DMS114 treated with DMSO at 0.1 percent for 48 hours (cell line): ENCODE data around the gene CEND1.

Experiments
- DNase-seq: peaks from one replicate; lab custom pipeline; 2025; ENCODE audit not compliant: unreplicated experiment; lab: John Stamatoyannopoulos, UW

Gene CEND1

DNA sequence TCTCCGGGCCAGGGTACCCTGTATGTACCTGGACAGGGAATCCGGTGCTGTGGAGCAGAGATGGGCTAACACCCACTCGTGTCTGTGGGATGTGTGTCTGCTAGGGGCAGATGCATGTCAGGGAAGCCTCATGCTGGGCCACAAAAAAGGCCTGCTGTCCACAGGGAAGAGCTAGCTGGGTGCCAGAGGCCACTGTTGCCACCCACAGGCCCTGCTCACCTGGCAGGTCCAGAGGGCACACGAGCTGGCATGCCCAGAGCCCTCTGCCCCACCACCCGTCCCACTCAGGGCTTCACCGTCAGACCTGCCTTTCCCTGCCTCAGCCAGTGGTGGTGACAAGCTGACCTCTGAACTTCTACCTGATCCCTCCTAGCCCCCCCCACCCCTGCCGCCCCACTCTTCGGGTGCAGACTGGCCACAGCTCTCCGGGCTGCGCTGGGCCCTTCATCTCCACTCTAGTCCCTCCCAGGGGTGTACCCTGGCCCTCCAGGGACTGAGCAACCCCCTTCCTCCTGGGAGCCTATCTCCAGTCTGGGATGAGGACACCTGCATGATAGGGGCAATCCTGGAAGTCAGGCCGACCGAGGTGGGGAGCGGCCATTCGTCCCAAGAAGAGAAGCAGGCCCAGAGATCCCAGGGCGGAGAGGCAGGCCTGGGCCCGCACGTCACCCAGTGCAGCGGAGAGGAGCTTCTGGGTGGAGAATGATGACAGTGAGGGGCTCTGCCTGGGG lies 6.8 kb upstream of the CEND1 start:
- DNase-seq, result no peak

DNA sequence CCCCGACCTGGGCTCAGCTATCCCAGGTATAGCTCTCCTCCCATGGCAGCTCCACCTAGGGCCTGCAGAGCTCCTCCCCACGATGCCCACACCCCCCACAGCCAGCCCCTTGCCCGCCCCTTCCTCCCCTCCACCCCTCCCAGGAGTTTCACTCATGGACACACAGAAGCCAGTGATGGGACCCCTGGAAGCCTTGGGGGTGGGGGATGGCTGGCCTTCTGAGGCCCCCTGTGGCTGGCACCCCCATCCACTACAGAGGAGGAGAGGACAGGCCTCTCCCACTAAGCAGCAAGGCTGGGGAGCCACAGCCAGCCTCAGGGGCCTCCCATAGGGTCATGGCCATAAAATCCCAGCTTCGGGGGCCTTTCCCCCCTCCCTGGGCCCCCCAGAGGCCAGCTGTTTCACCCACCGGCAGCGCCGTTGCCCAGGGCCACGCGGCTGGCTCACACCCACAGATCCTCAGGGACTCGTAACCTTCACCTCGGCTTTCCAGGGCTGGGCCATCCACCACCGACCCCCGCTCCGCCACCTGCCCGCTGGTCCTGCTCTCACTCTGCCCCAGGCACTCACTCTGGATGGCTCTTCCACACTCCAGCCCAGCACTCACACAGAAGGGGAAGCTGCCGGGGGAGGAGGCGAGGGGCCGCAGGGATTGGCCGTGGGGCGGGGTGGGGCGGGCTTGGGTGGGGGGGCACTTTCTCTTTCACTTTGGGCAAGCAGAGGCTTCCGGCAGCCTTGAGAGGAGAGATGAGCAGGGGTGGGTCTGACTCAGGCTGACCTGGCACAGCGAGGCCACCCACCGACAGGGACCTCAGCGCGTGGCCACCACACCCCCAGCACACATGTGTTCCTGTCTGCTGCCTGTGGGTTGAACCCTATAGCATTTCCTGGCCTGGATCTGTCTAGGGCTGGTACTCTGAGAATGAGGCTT lies 6.0 kb upstream of the CEND1 start:
- DNase-seq, result no peak

DNA sequence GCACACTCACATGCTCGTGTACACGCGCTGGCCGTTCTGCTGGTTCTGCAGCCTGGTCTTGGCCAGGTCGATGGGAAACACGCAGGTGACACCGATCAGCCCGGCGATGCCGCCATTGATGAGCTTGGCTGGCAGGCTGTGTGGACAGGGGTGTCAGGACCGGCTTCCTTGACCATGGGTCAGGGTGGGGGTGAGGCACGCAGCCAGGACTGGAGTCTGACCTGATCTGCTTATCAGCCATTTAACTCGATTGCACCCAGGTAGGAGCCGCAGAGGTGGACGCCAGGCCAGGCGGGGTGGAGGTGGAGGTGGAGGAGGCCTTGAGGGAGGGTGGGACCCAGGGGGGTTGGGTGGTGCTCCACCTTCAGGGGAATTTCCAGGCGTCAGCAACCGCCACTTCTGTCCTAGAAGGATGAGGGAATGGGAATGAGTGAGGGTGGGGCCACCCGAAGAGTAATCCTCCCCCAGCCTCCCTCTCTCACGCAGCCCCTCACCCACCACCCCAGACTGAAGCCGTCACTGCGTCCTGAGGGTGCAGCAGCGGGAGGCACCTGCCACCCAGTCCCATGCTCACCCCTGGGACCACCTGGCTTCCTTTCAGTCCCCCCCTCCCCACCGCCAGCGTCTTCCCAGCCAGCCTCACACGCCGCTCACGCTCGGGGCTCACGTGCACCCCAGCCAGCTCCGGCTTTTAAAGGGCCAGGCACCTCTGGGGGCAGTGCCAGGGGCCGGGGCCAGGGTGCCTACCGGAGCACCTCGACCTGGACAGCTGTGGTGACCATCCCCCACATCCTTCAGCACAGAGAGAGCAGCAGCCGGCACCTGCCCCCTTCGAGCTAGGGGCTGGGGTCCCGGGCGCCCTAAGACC lies 5.1 kb upstream of the CEND1 start:
- no peak for DNase-seq

DNA sequence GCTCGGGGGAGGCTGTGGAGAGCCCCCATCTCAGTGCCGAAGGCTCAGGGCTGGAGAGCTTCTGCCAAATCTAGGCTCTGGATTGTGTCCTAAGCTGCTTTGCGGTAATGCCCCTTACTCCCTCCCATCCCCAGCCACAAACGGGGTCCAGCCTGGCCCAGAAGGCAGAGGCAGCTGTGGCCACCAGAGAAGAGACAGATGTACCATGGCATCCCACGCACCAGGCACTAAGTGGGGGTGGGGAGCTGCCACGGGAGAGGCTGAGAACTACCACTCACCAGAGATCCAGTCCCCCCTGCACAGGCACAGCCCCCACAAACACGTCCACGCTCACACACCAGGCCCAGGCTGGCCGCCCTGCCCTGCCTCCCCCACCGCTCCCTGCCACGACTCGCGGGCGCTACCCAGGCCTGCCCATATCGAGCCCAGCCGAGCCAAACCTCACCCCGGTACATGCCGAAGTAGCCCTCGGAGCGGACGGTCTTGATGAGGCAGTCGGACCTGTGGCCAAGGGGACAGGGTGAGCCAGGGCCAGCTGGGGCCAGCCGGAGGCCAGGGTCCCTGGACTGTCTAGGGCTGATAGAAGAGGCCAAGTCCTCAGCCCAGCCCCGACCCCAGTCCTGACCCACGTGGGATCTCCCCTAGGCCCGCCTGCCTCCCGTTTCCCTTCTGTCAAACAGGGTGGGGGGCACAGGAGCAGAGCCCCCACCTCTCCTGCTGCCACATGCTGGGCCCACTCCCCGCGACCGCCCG lies 4.3 kb upstream of the CEND1 start:
- DNase-seq, result no peak

DNA sequence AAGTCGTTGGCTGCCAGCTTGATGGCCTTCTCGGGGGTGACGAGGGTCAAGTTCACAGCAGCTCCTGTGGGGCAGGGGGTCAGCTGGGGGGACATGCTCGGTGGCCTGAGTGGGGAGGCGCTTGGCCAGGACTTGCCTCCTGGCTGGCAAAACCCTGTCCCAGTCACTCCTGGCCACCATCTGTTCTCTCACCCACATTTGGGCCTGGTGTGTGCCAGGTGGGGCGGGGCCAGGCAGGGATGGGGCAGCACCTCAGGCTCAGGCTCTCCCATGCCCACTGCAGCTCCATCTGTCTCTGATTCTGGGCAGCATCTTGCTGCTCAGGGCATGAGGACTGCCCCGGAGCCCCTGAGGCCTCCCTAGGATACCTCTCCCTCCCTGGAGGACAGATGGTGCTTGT lies 3.7 kb upstream of the CEND1 start:
- no peak for DNase-seq

DNA sequence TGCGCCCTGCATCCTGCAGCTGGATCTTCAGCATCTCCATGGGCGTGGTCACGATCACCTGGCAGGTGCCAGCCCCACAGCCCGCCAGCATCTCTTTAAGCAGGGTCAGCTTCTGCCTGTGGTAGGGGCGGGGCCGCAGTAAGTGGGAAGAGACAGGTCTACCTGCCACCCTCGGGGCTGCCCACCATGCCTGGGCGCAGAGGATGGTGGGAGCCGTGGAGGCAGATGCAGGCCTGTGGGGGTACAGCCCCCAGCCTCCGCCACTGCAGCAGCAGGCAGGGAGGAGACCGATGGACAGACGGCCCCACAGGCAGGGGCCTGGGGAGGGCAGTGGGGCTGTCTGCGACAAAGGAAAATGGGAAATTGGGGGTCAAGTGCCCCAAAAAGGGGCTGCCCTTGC lies 3.0 kb upstream of the CEND1 start:
- no peak for DNase-seq

DNA sequence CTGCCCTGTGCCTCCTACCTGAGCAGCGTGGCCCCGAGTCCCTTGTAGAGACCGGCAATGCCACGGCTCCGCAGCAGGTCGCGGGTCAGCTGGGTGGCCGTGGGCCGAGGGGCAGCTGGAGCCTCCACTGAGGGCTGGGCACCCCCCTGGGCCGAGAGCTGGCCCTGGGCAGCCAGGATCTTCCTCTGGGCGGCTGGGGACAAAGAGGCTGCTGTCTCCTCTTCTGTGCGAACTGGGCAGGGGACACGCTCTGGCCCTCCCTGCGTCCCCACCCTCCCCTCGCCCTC lies 2.6 kb upstream of the CEND1 start:
- DNase-seq, result no peak

DNA sequence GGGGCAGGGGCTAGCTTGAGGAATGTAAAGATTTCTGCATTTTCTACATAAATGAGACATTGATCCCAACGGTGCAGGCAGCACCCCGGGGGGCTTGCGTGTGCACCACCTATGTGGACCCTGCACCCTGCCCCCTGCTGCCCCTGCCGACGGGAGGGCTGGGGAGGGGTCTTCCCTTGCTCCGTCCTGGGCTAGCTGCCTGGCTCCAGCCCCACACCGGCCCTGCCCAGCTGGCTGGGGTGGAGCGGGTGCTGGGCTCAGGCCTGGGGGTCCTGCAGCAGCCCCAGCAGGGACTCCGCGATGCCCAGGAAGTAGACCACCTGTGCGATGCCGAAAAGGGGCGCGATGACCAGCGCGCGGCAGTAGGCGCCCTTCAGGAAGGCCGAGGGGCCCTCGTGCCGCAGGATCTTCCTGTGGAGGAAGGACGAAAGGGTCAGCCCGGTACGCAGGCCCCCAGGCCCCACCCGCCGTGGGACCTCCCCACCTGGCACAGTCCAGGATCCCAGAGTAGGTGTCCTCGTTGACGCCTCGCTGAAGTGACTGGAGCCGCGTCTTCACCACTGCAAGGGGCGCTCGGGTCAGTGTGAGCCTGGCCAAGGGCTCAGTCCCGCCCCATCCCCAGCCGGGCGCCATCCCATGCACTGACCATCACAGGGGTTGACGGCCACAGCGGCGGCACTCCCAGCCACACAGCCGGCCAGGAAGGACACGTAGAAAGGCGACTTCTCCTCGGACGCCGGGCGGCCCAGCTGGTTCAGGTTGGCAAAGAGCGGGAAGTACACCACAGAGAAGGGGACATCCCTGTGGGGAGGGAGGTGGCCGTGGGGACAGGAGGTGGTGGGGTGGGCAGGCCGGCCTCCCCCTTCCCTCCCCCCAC lies 2.0 kb upstream of the CEND1 start:
- DNase-seq, result no peak

DNA sequence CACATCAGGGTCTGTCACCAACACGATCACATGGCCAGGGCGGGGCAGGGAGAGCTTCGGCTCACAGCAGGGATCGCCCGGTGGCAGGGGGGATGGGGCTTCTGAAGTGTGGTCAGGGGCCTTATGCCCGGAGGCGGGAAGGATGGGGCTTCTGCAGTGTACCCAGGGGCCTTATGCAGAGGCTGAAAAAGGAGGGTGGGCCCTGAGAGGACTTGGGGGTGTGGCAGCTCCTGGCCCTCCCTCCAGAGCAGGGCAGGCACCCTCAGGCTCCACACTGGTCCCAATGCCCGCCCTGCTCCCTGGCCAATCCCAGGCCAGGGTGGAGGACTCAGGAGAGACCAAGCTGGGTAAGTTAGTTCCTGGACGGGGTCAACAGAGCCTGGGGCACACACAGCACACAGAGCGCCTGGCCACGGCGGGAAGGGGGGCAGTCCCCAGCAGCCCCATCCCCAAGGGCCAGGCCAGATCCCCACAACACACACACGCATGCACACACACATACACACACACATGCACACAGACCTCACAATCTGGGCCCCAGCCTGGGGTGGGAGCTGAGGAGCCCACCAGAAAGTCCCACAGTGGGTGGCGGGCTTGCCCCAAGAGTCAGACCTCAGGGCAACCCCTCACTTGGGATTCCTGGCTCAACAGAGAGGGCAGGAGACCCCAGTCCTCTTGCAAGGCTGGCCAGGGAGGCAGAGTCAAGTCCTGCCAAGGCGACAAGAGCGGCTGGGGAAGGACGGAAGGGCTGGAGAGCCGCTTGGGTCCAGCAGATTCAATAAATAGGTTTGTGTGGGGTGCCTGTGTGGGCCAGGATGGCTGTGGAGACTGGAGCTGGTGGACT lies 1.1 kb upstream of the CEND1 start:
- no peak for DNase-seq

DNA sequence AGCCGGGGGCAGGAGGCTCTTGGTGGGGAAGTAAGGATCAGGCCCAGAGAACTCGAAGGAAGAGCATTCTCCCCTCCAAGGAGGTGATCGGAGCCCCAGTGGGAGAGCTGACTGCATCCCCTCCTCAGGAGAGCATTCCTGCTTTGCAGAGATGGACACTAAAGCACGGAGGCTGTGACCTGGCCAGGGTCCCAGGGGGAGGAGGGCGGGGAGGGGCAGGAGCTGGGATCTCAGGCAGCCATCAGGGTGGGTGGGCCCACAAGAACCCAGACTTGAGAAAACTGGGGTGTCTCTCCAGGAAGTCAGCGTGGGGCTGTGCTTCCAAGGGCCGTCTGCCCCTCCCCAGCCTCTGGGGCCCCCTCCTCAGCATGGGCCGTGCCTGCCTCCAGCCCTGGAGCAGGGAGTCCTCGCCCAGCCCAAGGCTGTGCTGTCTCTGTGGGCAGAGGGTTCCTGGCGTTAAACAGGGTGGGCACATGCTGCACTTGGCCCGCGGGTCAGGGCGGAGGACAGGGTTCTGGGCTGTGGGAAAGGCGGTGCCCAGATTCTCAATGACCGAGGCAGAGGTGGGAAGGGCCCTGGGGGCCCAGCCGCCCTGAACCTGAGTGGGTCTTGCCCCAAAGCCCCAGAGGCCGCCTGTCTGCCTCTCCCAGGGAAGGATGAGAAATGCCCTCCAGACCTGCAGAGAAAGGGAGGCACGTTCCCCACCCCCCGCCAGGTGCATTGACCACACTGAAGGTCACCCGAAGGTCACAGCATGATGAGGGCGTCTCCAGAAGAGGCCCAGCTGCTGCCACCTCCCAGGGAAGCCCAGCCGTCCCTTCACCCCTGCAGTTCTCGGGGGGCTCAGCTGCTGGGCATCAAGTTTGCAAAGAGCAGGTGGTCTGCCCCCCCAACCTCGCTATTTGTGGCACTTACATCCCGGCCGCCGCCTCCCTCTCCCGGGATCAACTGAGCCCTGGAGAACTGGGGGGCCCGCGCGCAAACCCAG lies 643 bp downstream of the CEND1 start:
- DNase-seq, result no peak

DNA sequence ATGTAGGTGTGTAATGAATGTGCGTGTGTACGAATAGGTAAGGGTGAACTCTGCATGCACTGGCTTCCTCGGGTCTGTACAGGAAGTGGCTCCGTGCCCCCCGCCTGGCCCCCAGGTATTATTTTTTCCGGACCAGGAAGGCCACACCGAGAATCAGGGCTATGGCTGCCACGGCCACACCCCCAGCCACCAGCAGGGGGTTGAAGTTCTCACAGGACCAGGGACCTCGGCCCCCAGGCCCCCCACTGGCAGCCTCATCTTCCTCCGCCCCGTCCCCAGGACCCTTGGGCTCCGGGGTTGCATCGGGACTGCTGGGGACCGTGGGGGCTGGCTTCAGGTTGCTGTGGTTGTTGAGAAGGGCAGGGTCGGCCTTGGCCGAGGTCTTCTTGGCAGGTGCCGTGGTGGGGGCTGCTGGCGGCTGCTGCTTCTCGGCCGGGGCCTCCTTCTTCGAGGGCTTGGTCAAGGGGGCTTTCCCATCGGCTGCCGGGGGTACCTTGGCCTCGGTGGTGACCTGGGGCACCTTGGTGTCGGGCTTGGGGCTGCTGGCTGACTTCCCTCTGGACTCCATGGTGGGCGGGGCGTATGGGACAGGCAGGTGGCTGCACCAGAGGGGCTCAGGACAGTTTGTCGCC lies 1.8 kb downstream of the CEND1 start:
- DNase-seq, result no peak

DNA sequence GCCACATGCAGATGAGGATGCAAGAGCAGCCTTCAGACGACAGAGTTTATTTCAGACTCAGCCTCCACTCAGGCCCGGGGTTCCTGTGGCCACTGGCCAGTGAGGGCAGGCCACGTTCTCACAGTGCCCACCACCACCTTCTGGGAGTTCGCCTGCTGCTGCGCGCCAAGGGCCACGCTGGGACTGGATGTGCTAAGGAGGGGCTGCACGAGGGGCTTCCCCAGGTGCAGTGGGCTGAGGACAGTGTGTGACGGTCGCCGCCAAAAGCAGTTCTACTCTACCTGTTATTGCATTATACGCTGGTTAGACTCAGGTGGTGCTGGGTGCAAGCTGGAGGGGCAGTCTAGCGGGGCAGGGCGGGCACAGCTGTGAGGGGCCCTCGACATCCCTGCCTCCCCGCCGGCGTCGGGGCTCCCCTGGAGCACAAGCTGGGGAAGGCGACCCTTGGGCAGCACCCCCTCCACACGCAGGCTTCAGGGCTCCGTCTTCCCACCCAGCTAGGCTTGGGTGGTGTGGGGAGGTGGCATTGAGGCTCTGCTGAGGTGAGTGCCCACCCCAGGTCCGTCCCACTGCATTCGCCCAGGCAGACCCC lies 2.7 kb downstream of the CEND1 start:
- DNase-seq, result no peak

DNA sequence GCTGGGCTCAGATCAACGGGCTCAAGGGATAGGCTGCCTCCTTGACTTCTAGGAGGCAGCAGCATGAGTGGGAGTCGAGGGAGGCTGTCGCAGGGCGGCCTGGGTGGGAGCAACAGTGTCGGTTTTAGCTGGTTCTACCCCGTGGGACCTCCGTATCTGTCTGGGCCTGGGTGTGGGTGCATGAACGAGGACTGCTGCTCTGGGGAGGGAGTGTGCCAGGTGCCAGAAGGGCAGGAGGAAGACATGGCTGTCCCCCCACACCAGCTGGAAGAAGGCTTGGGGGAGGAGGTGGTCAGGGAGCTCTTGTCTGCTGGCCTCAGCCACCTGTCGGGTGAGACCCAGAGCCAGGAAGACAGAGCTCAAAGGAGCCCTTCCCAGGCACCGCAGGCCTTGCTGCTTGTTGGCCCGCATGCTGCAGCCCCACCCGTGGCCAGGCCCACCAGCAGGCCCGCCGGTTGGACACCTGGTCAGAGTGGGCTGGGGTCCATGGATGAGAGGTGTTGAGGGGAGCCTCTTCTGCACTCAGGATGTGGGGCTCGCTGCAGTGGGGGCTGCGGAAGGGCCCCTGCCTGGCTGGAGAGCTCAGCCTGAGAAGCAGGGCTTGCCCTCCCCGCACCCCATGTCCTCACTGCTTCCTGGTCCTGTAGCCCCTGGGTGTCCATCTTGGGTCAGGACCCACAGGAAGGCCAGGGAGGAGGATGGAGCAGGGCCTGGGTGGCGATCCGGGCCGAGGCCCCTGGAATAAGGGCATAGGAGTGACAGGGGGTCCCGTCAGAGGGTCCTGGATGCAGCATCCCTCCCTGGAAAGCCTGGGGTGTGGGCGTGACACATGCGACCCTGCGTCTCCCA lies 3.4 kb downstream of the CEND1 start:
- DNase-seq, result no peak

DNA sequence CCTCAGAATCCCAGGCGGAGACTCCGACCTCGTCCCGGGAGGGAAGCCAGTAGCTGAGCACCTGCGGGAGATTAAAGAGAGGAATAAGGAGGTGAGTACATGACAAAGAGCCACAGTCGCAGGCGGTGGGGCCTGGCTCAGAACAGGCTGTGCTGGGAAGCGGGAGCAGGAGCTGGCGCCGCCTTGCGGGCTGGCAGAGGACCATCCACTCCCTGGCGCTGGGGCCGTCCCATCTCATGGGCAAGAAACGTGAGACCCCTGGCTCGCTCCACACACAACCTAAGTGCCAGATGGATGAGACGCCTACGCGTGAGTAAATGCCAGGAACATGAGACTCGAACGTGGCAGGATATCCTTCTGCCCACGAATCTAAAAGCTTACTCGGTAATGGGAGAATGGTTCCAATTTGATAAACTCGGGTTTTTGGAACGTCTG lies 6.3 kb downstream of the CEND1 start:
- no peak for DNase-seq

DNA sequence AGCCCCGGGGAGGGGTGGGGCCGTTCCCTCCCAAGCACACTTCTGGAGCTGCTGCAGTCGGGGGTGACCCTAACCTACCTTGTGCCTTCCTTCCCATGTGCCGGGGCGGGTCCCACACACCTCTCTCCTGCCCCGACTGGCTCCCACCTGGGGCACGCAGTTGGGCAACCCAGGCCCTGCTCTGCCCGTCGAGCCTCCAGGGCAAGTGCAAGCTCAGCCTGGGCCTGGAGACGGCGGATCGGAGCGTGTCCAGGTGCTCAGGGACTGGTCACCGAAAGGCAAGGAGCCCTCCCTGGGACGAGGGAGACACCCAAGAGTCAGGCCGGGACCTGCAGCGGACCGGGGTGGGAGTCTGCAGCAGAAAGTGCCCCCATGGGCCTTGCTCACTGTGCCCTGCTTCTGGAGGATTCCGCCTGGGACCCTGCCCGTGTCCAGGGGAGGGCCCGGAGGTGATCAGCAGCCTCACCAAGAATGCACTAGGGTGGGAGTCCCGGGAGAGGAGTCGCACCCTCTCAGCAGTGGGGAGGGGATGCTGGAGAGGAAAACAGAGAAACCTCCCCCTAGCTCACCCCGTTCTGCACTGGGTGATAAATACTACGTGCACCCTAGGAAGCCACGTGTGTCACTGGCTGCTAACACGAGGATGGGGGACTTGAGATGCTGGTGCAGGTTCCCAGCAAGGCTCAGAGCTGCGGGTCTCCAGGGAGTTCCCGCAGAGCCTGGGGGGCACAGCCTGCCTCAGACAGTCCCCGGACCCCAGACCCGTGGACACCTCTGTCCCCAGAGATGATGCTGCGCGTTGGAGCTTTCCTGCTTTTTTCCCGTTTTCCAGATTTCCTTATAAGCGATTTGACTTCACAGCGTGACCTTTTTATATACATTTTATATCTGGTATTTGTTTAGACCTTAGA lies 7.4 kb downstream of the CEND1 start:
- DNase-seq, result no peak
